ENCODE results near the gene FRAS1. TPM values are rescaled to one million over a fixed set of nuclear protein-coding genes. Genes with fewer than 3 reads are reported as not detected.

FRAS1 gene
- total RNA-seq, 2 donors from 2014 or later = 6.4 to 11.0 TPM

DNA sequence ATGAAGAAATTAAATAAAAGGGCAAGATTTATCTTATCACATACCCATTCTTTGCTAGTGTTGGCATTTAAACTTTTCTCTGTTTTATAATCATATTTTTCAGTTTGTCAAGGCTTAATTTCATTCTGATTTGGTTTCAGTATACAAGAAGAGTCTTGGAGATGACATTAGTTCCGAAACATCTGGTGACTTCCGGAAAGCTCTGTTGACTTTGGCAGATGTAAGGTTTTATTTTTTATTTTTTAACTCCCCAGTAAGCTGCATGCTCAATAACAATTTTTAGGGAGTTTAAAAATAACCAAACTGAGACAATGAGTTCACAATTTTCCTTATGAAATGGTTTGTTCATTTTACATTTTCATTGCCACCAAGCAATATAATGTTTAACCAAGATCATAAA, 534.3 kb downstream of the FRAS1 start:
- no peaks in the 10 kb centered on the region for H3K4me1 ChIP-seq (replicated peaks)
- intact Hi-C loops (cut with DNase I) = no loop called here
- H3K4me3 ChIP-seq = no peak overlapping the region
- 51% methylated on average over 2 of the region's 2 CpGs for whole genome bisulfite sequencing
- no peaks in the 10 kb centered on the region for H3K9me3 ChIP-seq
- H3K27me3 ChIP-seq (replicated peaks; ENCODE audit: insufficient read depth) = no peaks in the 10 kb centered on the region
- H3K27ac ChIP-seq = no peak overlapping the region
- no peak for DNase-seq (ENCODE audit: low spot score)
- H3K36me3 ChIP-seq = no peaks in the 10 kb centered on the region
- TF ChIP-seq POLR2AphosphoS5 (IDR thresholded peaks at IDR 0.05) = no peak
- TF ChIP-seq POLR2A (IDR thresholded peaks at IDR 0.05) = no peak
- TF ChIP-seq, protein P1, sequence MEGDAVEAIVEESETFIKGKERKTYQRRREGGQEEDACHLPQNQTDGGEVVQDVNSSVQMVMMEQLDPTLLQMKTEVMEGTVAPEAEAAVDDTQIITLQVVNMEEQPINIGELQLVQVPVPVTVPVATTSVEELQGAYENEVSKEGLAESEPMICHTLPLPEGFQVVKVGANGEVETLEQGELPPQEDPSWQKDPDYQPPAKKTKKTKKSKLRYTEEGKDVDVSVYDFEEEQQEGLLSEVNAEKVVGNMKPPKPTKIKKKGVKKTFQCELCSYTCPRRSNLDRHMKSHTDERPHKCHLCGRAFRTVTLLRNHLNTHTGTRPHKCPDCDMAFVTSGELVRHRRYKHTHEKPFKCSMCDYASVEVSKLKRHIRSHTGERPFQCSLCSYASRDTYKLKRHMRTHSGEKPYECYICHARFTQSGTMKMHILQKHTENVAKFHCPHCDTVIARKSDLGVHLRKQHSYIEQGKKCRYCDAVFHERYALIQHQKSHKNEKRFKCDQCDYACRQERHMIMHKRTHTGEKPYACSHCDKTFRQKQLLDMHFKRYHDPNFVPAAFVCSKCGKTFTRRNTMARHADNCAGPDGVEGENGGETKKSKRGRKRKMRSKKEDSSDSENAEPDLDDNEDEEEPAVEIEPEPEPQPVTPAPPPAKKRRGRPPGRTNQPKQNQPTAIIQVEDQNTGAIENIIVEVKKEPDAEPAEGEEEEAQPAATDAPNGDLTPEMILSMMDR (IDR thresholded peaks at IDR 0.05) = no peak

DNA sequence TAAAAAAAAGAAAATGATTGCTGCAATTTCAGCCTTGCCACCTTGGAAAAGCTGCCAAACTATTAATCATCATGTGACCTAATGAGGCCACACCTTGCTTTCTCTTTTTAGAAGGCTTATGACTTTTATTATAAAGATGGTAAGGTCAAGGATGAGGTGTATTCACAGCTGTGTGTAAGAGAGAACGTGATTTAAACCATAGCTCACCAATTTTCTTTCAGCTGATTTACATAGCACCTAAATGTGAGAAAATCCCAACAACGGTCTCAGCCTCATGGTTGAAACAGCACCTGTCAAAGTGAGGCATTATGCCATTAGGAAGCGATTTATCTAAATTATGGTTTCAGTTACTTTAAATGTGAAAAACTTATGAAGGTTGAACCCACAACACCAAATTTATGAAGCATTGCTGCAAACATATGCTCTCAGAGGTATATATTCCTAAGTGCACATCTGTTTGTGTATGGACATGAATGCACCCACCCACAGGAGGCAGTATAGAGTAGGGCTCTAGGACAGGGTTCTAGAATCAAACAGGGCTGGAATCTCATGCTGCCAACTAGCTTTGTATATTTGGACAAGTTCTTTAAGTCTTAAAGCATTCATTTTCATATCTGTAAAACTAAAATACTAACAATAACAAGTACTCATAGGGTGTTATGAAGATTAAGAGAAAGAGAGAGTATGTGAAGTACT, 535.1 kb downstream of the FRAS1 start:
- Histone ChIP-seq H3K4me1 (replicated peaks) (no peaks in the 10 kb centered on the region), H3K9me3 (no peaks in the 10 kb centered on the region), H3K4me3 (no peak overlapping the region), H3K27ac (no peak overlapping the region), H3K27me3 (replicated peaks; ENCODE audit: insufficient read depth) (no peaks in the 10 kb centered on the region), H3K36me3 (no peaks in the 10 kb centered on the region)
- DNase-seq (ENCODE audit: low spot score) = no peak
- TF ChIP-seq, protein P1 (IDR thresholded peaks at IDR 0.05) = no peak
- TF ChIP-seq POLR2A (IDR thresholded peaks at IDR 0.05) (no peak), POLR2AphosphoS5 (IDR thresholded peaks at IDR 0.05) (no peak)
- 83% methylated on average over 3 of the region's 3 CpGs for WGBS
- intact Hi-C loops (cut with DNase I) = no loop called here

Small RNA genes lying within 50 kb of the gene (small RNA-seq; reads per million reads assigned to genes)
- gene AC114801.3 = 0 reads per million in 2 donors

Other genes starting within 250 kb of the FRAS1 start
- gene CNOT6L, start 238.0 kb upstream of the FRAS1 start, total RNA-seq = 10 to 100 TPM; 27.7 to 36.6 TPM
- gene MRPL1, start 194.5 kb upstream of the FRAS1 start, total RNA-seq = 10 to 100 TPM in 1 of 2 donors, 1 to 10 TPM in 1; 9.1 to 21.4 TPM

Measured in prostate gland (tissue), 2 donors.